ENCODE data around the gene SPATA25.
A peak's percentile ranks its signal among the peaks of the same experiment; 100 is the strongest.
"Not testable (repeated sequence)": the region's sequence is repeated elsewhere in the genome, so short reads cannot be mapped to it uniquely, and the experiment has no call there.

The SPATA25 gene, protein sequence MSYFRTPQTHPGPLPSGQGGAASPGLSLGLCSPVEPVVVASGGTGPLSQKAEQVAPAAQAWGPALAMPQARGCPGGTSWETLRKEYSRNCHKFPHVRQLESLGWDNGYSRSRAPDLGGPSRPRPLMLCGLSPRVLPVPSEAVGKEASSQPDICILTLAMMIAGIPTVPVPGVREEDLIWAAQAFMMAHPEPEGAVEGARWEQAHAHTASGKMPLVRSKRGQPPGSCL
- 0 to 0.62 (median 0.17) reads per million in 18 experiments for total RNA-seq

DNA sequence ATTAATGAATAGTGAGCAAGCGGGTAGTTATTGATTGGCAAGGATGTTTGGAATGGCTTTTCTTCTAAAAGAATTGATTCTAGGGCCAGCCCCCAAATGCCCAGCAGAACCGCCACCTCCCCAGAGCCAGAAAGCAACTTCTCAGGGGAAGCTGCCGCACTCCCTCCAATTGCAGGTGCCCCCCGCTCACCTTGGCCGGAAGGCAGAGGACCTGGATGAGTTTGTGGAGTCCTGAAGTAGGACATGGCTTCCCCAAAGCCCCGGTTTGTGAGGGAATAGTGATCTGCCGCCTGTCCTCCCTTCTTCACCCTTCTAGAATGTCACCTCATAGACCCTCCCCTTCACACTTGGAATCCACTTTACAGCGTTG, at the start of gene SPATA25:
TSS of gene SPATA25 (minus strand) at position 277 of the 370 bp plus-strand sequence. CDS start at position 245, 32 bp downstream.
- DNase-seq, result no peak

DNA sequence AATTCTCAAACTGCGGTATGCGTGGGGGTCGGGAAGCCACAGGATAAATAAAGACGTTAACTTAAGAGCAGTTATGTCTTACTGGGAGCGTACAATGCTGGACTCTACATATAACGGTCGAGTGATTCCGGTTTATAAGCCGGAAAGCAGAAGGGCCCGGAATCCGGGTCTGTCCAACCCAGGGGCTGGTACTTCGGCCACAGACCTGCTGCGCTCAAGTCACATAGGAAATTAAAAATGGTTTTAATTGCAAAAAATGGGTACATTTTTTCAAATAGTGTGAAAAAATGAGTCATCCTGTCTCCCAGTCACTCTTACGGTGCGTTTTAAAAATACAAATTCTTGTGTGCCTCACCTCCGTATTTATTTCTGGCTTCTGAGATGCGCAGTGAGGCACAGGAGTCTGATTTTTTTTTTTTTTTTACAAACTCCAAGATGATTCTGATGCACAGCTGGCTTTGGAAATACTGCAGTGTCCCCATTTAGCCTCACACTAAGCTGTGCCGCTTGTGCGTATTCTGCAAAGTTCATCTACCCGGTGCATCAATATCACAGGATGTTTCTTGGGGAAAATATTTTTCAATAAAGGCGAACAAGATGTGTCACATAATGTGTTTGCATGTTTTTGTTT, 48.1 kb upstream of the SPATA25 start:
- no peak for DNase-seq

DNA sequence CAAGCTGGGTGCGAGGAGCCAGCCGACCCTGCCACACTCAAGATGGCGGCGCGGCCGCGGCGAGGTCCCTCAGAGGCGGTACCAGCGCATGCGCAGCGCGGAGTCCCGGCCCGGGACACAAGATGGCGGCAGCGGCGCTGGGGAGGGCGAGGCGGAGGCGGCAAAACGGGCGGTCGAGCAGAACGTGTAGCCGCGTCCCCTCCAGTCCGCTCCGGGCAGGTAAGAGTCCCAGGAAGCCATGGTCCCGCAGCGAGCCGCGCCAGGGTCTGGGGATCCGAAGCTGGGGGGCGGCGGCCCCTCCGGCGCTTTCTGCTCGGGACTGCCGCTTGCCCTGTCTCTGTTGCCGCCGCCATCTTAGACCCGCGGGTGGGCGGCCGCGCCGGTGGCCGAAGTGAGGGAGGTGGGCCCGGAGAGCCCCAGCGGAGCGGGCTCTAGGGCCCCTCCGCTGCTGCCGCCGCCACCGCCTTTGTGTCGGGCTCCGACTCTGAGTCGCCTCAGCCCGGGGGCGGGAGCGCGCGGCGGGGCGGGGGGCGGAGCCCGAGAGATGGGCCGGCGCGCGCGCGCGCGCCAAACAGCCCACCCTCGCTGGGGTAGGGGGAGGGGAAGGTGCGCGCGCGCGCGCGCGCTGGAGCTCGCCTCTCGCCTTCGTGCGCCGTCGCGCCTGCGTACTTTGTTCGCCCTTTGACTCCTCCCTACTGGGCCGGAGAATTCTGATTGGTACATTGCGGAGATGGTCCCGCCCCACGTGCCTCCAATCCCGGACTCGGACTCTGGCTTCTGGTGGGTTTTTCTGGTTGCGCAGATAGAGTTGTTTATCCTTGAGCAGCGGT, 47.4 kb upstream of the SPATA25 start, which contains the start of gene PCIF1:
TSS of gene PCIF1 (plus strand) at position 98 of the 830 bp plus-strand sequence. CDS start 4,317 bp downstream, outside the sequence.
- DNase-seq, result peak; percentile 99

DNA sequence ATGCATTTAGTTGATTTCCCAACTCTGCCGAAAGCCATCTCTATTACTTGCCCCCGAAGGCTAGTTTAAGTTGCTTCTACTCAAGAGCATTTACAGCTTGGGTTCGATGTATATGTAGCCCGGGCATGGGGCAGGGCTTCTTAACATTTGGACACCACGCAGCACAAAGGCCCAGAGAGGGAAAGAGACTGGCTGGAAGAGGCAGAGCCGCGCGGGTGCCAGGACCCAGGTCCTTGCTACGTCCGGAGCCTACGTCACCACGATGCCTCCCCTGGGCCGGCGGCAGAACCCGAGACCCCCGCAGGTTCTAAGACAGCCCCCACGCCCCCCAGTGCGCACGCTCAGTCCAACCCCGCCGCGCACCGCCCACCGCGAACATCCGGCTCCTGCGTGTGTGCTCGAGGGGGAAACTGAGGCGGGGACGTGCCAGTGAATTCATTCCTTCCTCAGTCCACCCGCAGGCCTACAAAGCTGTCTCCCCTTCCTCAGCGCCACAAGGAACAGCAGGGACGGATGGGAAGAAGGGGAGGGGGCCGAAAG, 46.7 kb upstream of the SPATA25 start:
- no peak for DNase-seq

DNA sequence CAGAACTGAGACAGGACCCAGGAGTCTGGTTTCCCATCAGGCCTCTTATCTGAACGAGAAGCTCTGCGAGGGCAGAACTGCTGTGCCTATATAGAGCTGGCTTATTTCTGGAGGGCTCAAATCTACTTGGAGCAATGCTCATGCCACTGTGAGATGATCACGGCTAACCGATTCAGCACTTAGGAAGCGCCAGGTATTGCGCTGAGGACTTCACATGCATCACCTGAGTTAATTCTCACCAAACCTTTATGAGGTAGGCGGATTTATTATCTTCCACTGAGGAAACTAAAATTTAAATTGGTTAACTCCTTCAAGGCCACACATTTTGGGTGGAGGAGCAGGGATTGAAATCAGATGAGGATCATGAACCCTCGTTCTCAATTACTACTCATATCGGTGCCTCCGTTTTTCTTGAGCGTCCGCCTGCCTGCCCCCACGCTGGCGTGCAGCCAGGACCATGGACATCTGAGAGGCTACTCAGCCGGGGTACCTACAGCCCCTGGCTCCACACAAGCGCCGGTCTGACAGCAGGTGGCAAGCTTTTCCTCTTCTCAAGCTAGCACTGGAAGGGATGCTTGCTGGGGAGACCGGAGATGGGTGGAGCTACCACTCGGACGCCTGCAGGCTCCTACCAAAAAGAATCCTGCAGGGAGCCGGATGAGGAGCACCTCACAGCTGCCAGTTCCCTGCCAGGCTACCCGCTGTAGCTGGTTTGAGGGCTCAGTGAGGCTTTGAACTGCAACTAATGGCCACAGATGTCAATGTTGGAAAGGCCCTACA, 46.0 kb upstream of the SPATA25 start:
- peak; percentile 45 to 50 for DNase-seq

DNA sequence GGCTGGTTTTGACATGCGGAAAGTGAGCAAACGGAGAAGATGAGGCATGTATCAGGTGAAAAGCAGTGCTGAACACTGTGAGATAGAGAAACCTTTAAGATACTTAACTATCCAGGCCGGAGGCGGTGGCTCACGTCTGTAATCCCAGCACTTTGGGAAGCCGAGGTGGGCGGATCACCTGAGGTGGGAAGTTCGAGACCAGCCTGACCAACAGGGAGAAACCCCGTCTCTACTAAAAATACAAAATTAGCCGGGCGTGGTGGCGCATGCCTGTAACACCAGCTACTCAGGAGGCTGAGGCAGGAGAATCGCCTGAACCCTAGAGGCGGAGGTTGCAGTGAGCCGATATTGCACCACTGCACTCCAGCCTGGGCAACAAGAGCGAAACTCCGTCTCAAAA, 44.3 kb upstream of the SPATA25 start:
- not testable (repeated sequence) for DNase-seq

DNA sequence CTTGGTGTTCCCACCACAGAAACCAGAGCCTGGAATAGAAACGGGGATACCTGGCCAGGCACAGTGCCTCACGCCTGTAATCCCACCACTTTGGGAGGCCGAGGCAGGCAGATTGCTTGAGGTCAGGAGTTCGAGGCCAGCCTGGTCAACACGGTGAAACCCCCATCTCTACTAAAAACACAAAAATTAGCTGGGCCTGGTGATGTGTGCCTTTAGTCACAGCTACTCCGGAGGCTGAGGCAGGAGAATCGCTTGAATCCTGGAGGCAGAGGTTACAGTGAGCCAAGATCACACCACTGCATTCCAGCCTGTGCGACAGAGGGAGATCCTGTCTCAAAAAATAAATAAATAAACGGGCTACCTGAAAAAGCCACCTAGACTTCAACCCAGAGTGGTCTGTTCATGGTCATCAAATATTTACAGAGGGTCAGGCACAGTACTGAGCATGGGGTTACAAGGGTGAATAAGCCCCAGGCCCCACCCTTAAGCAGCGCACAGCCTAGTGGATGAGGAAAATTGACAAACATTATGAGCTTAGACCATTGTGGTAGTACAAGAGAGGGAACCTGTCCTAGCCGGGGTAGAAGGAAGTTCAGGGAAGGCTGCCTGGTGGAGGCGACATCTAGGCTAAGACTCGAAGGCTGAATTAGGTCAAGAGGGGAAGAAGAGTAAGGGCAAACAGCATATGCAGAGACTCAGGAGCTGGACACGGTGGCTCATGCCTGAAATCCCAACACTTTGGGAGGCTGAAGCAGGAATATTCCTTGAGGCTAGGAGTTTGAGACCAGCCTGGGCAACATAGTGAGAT, 39.9 kb upstream of the SPATA25 start:
- no peak for DNase-seq

DNA sequence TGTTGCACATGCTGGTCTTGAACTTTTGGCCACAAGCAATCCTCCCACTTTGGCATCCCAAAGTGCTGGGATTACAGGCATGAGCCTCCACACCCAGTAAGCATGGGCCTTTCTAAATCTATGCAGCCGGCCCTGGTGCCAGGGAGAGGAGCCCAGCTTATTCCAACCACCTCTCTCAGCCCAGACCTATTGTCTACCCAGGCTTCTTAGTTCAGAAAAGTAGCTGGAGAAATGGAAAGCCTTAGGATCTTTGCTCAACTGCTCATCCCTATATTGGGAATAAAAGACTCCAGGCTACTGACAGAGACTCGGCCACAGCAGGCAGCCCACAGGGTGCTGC, 39.3 kb upstream of the SPATA25 start:
- DNase-seq, result no peak

DNA sequence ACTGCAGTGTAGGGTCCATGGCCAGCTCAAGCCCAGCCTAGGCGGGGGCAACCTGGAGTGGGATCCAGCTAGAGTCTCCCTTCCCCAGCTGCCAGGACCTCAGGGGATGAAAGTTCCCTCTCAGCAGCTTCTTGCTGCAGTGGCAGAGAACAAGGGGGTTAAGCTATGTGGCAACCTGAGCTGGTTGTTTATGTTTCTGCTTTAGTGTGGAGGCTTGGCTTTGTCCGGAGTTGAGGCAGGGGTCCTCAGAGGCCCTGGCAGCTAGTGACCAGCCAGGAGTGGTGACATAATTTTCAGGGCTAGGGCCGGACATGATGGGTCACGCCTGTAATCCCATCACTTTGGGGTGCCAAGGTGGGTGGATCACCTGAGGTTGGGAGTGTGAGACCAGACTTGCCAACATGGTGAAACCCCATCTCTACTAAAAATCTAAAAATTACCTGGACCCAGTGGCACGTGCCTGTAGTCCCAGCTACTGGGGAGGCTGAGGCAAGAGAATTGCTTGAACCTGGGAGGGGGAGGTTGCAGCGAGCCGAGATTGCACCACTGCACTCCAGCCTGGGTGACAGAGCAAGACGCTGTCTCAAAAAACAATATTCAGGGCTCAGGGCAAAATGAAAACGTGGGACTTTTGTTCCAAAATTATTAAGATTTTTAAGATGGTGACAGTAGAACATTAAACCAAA, 38.5 kb upstream of the SPATA25 start:
- DNase-seq, result no peak

DNA sequence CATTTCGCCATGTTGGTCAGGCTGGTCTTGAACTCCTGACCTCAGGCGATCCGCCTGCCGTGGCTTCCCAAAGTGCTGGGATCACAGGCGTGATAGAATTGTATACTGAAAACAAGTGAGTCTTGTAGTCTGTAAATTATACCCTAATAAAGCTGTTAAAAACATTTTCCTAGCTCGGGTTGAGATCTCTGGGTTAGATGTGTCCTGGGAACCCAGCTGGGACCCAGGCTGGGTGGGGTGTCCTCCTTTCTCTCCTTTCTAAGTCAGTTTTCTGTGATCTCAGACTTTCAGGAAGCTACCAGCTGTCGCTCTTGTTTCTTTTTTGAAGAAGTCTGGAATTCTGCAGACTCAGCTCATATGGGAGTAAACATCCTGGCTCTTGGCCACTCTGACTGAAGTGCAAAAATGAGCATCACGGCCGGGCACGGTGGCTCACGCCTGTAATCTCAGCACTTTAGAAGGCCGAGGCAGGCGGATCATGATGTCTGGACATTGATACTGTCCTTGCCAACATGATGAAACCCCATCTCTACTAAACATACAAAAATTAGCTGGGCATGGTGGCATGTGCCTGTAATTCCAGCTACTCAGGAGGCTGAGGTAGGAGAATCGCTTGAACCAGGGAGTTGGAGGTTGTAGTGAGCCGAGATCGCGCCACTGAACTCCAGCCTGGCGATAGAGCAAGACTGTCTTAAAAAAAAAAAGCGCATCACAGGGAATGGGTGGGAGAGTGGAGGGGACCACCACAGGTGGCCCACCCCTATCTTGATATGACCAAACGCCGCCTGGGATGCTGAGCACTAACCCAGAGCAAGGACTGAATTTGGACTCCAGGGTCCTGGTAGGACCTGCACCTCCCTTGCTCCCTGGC, 37.2 kb upstream of the SPATA25 start:
- DNase-seq, result peak; percentile 48 to 56

DNA sequence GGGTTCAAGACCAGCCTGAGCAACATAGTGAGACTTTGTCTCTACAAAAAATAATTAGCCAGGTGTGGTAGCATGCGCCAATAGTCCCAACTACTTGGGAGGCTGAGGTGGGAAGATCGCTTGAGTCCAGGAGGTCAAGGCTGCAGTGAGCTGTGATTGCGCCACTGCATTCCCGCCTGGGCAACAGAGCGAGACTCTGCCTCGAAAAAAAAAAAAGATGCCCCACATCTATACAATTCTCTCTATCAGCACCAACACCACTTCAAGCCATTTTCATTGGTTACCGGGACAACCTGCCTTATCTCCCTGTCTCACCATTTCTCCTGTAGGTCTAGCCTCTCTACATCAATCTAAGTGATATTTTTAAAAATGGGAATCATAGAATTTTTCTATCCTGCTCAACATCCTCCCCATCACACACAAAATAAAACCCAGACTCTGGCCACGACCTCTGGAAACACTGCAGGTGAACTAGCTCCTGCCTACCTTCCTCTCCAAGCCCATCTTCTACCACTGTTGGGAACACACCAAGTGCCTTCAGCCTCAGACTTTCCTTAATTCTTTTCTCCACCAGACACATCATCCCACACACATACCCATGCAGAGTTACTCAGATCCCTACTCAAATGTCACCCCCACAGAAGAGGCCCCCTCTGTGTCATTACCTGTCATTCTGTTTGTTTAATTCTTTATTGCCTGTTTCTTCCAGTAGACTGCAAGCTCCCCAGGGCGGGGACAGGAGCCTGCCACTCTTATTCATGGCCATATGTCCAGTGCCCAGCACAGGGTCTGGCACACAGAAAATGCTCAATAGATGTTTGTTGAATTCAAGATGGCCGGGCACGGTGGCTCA, 34.1 kb upstream of the SPATA25 start:
- no peak for DNase-seq

DNA sequence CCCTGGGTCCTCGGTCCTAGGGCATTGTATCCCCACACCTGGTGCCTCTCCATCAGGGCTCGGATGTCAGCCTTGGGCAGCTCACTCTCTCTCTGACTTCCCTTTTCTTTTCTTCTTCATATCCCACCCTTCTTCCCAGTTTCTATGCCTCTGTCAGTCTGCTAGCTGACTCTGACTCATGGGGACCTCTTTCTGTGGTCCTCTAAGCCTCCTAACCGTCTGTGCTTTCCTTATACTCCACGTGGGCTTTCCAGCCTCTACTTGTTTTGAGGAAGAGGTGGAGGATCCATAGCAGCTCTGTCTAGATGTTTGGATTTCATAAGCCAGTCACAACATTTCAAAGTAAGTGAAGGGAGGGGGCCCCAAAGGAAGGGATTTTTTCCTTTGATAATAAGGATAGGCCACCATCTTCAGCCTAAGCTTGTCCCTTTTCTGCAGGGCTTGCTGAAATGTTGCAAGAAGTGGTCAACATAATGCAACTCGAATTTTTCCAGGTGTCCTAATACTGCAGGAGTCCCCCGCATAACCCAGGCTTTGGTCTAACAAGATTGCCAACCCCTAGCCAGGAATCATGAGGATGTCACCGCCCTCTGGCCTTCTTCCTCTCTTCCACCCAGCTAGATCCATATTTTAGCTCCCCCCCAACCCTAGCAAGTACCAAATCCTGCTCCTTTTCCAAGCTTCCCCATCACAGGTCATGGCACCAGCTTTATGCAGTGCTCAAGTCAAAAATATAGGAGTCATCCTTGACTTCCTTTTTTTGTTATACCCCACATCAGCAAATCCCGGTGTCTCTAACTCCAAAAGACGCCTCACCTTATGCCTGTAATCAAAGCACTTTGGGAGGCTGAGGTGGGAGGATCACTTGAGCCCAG, 33.3 kb upstream of the SPATA25 start:
- peak; percentile 36 to 47 for DNase-seq

DNA sequence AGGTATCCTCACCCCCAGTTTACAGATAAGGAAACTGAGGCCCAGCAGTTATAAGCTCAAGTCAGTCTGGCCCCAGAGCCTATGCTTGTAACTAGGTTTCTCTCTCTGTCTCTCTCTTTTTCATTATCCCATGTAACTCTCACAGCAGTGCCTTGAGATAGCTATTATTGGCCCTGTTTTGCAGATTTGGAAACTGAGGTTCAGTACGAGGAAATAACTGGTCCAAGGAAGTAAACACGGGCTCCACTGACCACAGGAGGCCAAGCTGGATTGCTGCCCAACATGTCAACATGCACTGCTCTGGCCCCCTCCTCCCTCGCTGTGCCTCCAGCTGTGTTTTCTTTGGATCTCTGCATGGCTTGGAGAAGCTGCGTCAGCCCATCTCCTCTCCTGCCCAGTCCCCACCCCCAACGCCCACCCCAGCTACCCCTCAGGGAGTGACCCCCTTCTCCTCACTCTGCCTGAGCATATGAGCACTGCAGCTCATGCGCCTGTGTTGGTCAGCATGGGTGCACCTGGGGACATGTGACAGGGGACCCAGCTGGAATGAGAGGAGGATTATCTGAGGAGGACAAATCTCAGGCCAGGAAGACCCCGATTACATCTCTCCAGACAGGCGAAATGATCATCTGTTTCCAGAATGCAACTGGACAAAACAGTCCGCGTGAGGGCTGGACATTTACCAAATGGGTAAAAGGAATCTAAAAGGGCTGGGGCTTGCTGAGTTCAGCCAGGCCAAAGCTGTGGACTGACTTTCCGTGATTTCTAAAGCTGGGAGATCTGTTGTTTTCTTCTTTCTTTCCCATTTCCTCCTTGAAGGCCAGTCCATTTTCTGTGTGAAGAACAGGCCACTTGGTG, 32.3 kb upstream of the SPATA25 start:
- no peak for DNase-seq

DNA sequence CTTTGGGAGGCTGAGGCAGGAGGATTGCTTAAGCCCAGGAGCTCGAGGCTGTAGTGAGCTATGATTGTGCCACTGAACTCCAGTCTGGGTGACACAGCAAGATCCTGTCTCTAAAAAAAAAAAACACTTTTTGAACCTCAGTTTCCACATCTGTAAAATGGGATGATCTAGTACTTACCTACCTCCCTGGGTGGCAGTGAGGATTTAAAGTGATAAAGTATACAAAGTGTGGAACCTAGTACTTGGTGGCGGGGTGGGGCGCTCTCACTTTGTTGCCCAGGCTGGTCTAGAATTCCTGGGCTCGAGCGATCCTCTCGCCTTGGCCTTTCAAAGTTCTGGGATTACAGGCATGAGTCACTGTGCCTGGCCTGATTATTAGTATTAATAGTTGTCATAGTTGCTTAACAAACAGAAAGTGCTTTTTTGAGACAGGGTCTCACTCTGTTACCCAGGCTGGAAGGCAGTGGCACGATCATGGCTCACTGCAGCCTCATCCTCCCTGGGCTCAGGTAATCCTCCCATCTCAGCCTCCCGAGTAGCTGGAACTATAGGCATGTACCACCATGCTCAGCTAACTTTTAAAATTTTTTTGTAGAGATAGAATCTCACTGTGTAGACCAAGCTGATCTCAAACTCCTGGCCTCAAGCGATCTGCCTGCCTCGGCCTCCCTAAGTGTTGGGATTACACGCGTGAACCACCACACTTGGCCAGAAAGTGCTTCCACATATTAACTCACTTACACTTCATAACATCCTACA, 31.5 kb upstream of the SPATA25 start:
- no peak for DNase-seq

DNA sequence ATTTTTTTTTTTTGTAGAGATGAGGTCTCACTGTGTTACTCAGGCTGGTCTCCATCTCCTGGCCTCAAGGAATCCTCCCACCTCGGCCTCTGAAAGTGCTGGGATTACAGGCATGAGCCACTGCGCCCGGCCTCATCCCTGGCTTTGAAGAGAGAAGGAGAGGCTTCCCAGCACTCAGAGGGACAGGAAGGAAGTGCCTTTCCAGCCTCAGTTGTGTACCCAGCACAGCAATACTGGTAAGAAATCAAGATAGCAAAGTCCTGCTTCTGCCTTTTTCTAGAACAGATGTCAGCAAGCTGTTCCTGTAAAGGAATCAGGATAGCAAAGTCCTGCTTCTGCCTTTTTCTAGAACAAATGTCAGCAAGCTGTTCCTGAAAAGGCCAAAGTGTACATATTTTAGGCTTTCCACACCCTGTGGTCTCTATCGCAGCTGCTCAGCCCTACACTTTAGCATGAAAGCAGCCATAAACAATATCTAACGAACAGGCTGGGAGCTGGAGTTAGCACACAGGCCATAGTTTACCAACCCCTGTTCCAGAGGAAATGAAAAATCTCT, 30.8 kb upstream of the SPATA25 start:
- peak; percentile 41 to 47 for DNase-seq

DNA sequence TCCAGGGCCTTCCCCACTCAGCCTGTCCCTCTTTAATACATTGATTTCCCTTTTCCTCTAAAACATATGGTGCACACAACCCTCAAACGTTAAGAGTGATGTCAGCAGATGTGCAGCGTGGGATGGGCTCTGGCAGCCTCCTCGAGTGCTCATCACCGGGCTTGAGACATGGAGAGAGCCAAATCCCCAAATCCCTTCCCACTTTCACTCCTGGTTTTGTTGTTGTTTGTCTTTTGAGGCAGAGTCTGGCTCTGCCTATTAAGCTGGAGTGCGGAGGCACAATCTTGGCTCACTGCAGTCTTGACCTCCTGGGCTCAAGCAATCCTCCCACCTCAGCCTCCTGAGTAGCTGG, 30.3 kb upstream of the SPATA25 start:
- DNase-seq, result no peak
